OCI-LY7 (cell line): ENCODE measurements around the gene CELF4.

ENCODE experiments used
- CTCF ChIP-seq: fragments of 200-600 bp; sonication (generic); conservative IDR thresholded peaks from 2 replicates; pipeline ENCODE4 v1.5.1; 2014; ENCODE audit warnings: mild to moderate bottlenecking, antibody characterized with exemption, low read length, moderate library complexity, mixed read lengths
- EZH2phosphoT487 ChIP-seq: fragments of 200-600 bp; sonication (generic); IDR thresholded peaks from 2 replicates; pipeline ENCODE4 v1.6.1; 2018; ENCODE audit warnings: low read depth, borderline replicate concordance, mild to moderate bottlenecking, mixed run types, antibody characterized with exemption, low read length, moderate library complexity, mixed read lengths

- TF ChIP-seq CTCF (no peak), EZH2phosphoT487 (no peak)
Observed at GRCh38 chr18:37258131-37258530, 307.5 kb downstream of the CELF4 start.
